HG02678 (cell line): ENCODE measurements around the gene DACT3.

ENCODE experiments used
- ATAC-seq: cut with Tn5 transposase; IDR thresholded peaks from one replicate; pipeline ENCODE4 v1.9.1; 2021; ENCODE audit warnings: mild to moderate bottlenecking, moderate library complexity; ENCODE audit not compliant: unreplicated experiment

Gene DACT3

GRCh38 chr19:46615966-46616365 is 45.0 kb downstream of the DACT3 start:
- ATAC-seq = no peak

GRCh38 chr19:46614114-46614722 is 46.8 kb downstream of the DACT3 start:
- no peak for ATAC-seq

- no peak for ATAC-seq
These were observed 47.5 kb downstream of the DACT3 start for GRCh38 chr19:46613525-46613924.

GRCh38 chr19:46611776-46612175 is 49.2 kb downstream of the DACT3 start:
- ATAC-seq = no peak

- no peak for ATAC-seq
These were observed 49.9 kb downstream of the DACT3 start for GRCh38 chr19:46610851-46611770.

GRCh38 chr19:46610413-46610775 is 50.6 kb downstream of the DACT3 start:
- no peak for ATAC-seq

- no peak for ATAC-seq
These were observed 51.2 kb downstream of the DACT3 start for GRCh38 chr19:46609511-46610412.

GRCh38 chr19:46608581-46609345 is 52.2 kb downstream of the DACT3 start:
- no peak for ATAC-seq

GRCh38 chr19:46608178-46608577 is 52.8 kb downstream of the DACT3 start:
- no peak for ATAC-seq

- no peak for ATAC-seq
These were observed 53.5 kb downstream of the DACT3 start for GRCh38 chr19:46607448-46607841.

GRCh38 chr19:46606681-46607447 is 54.1 kb downstream of the DACT3 start:
- no peak for ATAC-seq

- no peak for ATAC-seq
These were observed 55.0 kb downstream of the DACT3 start for GRCh38 chr19:46606019-46606418.

GRCh38 chr19:46605356-46605821 is 55.6 kb downstream of the DACT3 start:
- no peak for ATAC-seq

GRCh38 chr19:46604781-46605355 is 56.1 kb downstream of the DACT3 start:
- ATAC-seq = no peak

GRCh38 chr19:46603752-46604231 is 57.2 kb downstream of the DACT3 start:
- no peak for ATAC-seq

GRCh38 chr19:46603195-46603637 is 57.8 kb downstream of the DACT3 start:
- ATAC-seq = no peak

- no peak for ATAC-seq
These were observed 58.4 kb downstream of the DACT3 start for GRCh38 chr19:46602392-46603194.
